ENCODE measurements around the gene TMEM131L.
A peak's percentile ranks its signal among the peaks of the same experiment; 100 is the strongest.
"Not testable (repeated sequence)": the region's sequence is repeated elsewhere in the genome, so short reads cannot be mapped to it uniquely, and the experiment has no call there.

TMEM131L gene

GRCh38 chr4:153579410-153579809 is 113.2 kb downstream of the TMEM131L start:
- DNase-seq: no peak

- DNase-seq: no peak
These were observed 113.7 kb downstream of the TMEM131L start for GRCh38 chr4:153579872-153580271.

- DNase-seq: no peak
These were observed 117.0 kb downstream of the TMEM131L start for GRCh38 chr4:153582954-153583702.

GRCh38 chr4:153585026-153585425 is 118.9 kb downstream of the TMEM131L start:
- no peak for DNase-seq

GRCh38 chr4:153589703-153590595 is 123.8 kb downstream of the TMEM131L start:
- DNase-seq: no peak

GRCh38 chr4:153591441-153591840 is 125.3 kb downstream of the TMEM131L start:
- no peak for DNase-seq

GRCh38 chr4:153592064-153592463 is 125.9 kb downstream of the TMEM131L start:
- DNase-seq: no peak

GRCh38 chr4:153593161-153593560 is 127.0 kb downstream of the TMEM131L start:
- DNase-seq: no peak

GRCh38 chr4:153594210-153594609 is 128.1 kb downstream of the TMEM131L start:
- no peak for DNase-seq

GRCh38 chr4:153595894-153596601 is 129.9 kb downstream of the TMEM131L start:
- DNase-seq: peak in 1 of 5 experiments; percentile 39

- DNase-seq: no peak
These were observed 136.6 kb downstream of the TMEM131L start for GRCh38 chr4:153602758-153603157.

GRCh38 chr4:153603258-153603657 is 137.1 kb downstream of the TMEM131L start:
- DNase-seq: peak in 2 of 5 experiments; percentile 16 to 33

- no peak for DNase-seq
These were observed 137.7 kb downstream of the TMEM131L start for GRCh38 chr4:153603835-153604234.

GRCh38 chr4:153609070-153609469 is 142.9 kb downstream of the TMEM131L start:
- not testable (repeated sequence) for DNase-seq

- DNase-seq: no peak
These were observed 144.6 kb downstream of the TMEM131L start for GRCh38 chr4:153610623-153611376.

GRCh38 chr4:153611679-153612078 is 145.5 kb downstream of the TMEM131L start:
- DNase-seq: no peak

- no peak for DNase-seq
These were observed 146.7 kb downstream of the TMEM131L start for GRCh38 chr4:153612878-153613277.

GRCh38 chr4:153616006-153616555 is 149.9 kb downstream of the TMEM131L start:
- peak in 2 of 5 experiments; percentile 10 to 50 for DNase-seq

- DNase-seq: no peak
These were observed 152.7 kb downstream of the TMEM131L start for GRCh38 chr4:153618833-153619232.

- DNase-seq: no peak
These were observed 153.7 kb downstream of the TMEM131L start for GRCh38 chr4:153619811-153620210.

GRCh38 chr4:153620352-153620751 is 154.2 kb downstream of the TMEM131L start:
- no peak for DNase-seq

- no peak for DNase-seq
These were observed 155.9 kb downstream of the TMEM131L start for GRCh38 chr4:153622093-153622492.
